ENCODE measurements around the gene ACKR2. TPM values are rescaled to one million over a fixed set of nuclear protein-coding genes. Genes with fewer than 3 reads are reported as not detected.

ACKR2 gene, protein sequence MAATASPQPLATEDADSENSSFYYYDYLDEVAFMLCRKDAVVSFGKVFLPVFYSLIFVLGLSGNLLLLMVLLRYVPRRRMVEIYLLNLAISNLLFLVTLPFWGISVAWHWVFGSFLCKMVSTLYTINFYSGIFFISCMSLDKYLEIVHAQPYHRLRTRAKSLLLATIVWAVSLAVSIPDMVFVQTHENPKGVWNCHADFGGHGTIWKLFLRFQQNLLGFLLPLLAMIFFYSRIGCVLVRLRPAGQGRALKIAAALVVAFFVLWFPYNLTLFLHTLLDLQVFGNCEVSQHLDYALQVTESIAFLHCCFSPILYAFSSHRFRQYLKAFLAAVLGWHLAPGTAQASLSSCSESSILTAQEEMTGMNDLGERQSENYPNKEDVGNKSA
- 2.6 TPM for polyA plus RNA-seq
- long read RNA-seq, donor 1: 0 reads
- long read RNA-seq, donor 2: 0 reads
- long read RNA-seq, donor 3: 0 reads
- long read RNA-seq, donor 4: 0 reads
- long read RNA-seq, donor 5: 0 reads
- long read RNA-seq, donor 6: 0 reads
- long read RNA-seq, donor 7: 0 reads
- long read RNA-seq, donor 8: 0 reads
- long read RNA-seq, donor 9: 0 reads
- long read RNA-seq, donor 10: 0 reads
- long read RNA-seq, donor 11: 0 reads

- H3K4me1 ChIP-seq (ENCODE audit: control insufficient read depth, insufficient read depth, low read length): peaks cover 11% of the 10 kb centered on the region
Observed at GRCh38 chr3:42809202-42809601, at the start of gene ACKR2. Gene ACKR2 (plus strand): TSS chr3:42809445. CDS start chr3:42864503, 55,058 bp downstream.

GRCh38 chr3:42762046-42762724, 47.1 kb upstream of the ACKR2 start:
- Histone ChIP-seq H3K9me3 (ENCODE audit: control insufficient read depth, low read depth, low read length) (peaks cover 3% of the 10 kb centered on the region), H3K27me3 (ENCODE audit: control insufficient read depth, insufficient read depth, low read length) (no peaks in the 10 kb centered on the region), H3K4me1 (ENCODE audit: control insufficient read depth, insufficient read depth, low read length) (peaks cover 2% of the 10 kb centered on the region), H3K36me3 (ENCODE audit: control insufficient read depth, insufficient read depth, low read length) (no peaks in the 10 kb centered on the region), H3K27ac (ENCODE audit: low read length) (no peak overlapping the region), H3K4me3 (ENCODE audit: low read length) (no peak overlapping the region)
- no peak for DNase-seq
- no CpG with 5 or more reads among the region's 6 CpGs for WGBS (ENCODE audit: insufficient coverage, low lambda C conversion rate)

More at GRCh38 chr3:42809202-42809601, at the start of gene ACKR2:
- 100% methylated on average over 1 of the region's 5 CpGs for WGBS (ENCODE audit: insufficient coverage, low lambda C conversion rate)
- Histone ChIP-seq H3K4me3 (ENCODE audit: low read length) (no peak within 1 kb of the TSS), H3K36me3 (ENCODE audit: control insufficient read depth, insufficient read depth, low read length) (no peaks in the 10 kb centered on the region), H3K9me3 (ENCODE audit: control insufficient read depth, low read depth, low read length) (no peaks in the 10 kb centered on the region), H3K27me3 (ENCODE audit: control insufficient read depth, insufficient read depth, low read length) (no peaks in the 10 kb centered on the region), H3K27ac (ENCODE audit: low read length) (no peak within 1 kb of the TSS)
- DNase-seq: no peak

DNA sequence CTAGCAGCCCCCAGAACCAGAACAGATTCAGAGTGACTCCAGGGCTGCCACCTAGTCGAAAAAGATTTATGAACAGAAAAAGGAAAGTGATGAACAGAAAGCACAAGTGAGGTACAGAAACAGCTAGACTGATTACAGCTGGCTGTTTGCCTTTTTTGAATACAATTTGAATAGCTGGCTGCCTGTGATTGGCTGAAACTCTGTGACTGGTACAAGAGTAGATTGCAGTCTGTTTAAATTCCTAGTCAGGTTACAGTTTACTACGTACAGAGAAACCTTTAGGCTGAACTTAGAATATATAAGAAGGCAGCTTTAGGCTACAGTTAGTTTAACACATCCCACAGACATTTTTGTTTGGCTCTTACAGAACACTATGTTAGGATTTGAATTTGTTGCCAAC, 46.2 kb upstream of the ACKR2 start:
- Histone ChIP-seq H3K27ac (ENCODE audit: low read length) (no peak overlapping the region), H3K36me3 (ENCODE audit: control insufficient read depth, insufficient read depth, low read length) (no peaks in the 10 kb centered on the region), H3K27me3 (ENCODE audit: control insufficient read depth, insufficient read depth, low read length) (no peaks in the 10 kb centered on the region), H3K4me3 (ENCODE audit: low read length) (no peak overlapping the region), H3K4me1 (ENCODE audit: control insufficient read depth, insufficient read depth, low read length) (no peaks in the 10 kb centered on the region), H3K9me3 (ENCODE audit: control insufficient read depth, low read depth, low read length) (peaks cover 3% of the 10 kb centered on the region)
- 50% methylated on average over 1 of the region's 2 CpGs for WGBS (ENCODE audit: insufficient coverage, low lambda C conversion rate)
- DNase-seq: no peak

- 80% methylated on average over 2 of the region's 3 CpGs for WGBS (ENCODE audit: insufficient coverage, low lambda C conversion rate)
- H3K27ac ChIP-seq (ENCODE audit: low read length): no peak overlapping the region
- DNase-seq: no peak
Observed at GRCh38 chr3:42764115-42764514, 45.1 kb upstream of the ACKR2 start.

GRCh38 chr3:42764561-42765295, 44.5 kb upstream of the ACKR2 start:
- no peak for DNase-seq
- 76% methylated on average over 3 of the region's 3 CpGs for WGBS (ENCODE audit: insufficient coverage, low lambda C conversion rate)
- Histone ChIP-seq H3K27me3 (ENCODE audit: control insufficient read depth, insufficient read depth, low read length) (no peaks in the 10 kb centered on the region), H3K27ac (ENCODE audit: low read length) (no peak overlapping the region), H3K9me3 (ENCODE audit: control insufficient read depth, low read depth, low read length) (peaks cover 7% of the 10 kb centered on the region), H3K4me3 (ENCODE audit: low read length) (no peak overlapping the region), H3K36me3 (ENCODE audit: control insufficient read depth, insufficient read depth, low read length) (no peaks in the 10 kb centered on the region), H3K4me1 (ENCODE audit: control insufficient read depth, insufficient read depth, low read length) (no peaks in the 10 kb centered on the region)

More at GRCh38 chr3:42764115-42764514, 45.1 kb upstream of the ACKR2 start:
- Histone ChIP-seq H3K27me3 (ENCODE audit: control insufficient read depth, insufficient read depth, low read length) (no peaks in the 10 kb centered on the region), H3K4me3 (ENCODE audit: low read length) (no peak overlapping the region), H3K9me3 (ENCODE audit: control insufficient read depth, low read depth, low read length) (peaks cover 3% of the 10 kb centered on the region), H3K36me3 (ENCODE audit: control insufficient read depth, insufficient read depth, low read length) (no peaks in the 10 kb centered on the region), H3K4me1 (ENCODE audit: control insufficient read depth, insufficient read depth, low read length) (no peaks in the 10 kb centered on the region)

DNA sequence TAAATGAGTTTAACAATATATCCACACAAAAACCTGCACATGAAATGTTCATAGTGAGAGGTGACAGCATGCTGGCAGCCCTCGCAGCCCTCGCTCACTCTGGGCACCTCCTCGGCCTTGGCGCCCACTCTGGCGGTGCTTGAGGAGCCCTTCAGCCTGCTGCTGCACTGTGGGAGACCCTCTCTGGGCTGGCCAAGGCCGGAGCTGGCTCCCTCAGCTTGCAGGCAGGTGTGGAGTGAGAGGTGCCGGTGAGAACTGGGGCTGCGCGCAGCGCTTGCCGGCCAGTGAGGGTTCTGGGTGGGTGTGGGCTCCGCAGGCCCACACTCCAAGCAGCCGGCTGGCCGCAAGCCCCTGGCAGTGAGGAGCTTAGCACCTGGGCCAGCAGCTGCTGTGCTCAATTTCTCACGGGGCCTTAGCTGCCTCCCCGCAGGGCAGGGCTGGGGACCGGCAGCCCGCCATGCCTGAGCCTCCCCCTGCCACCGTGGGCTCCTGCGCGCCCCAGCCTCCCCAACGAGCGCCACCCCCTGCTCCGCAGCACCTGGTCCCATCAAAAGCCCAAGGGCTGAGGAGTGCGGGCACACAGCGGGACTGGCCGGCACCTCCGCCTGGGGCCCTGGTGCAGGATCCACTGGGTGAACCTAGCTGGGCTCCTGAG, 39.6 kb upstream of the ACKR2 start:
- WGBS (ENCODE audit: insufficient coverage, low lambda C conversion rate): no CpG with 5 or more reads among the region's 28 CpGs
- H3K36me3 ChIP-seq (ENCODE audit: control insufficient read depth, insufficient read depth, low read length): no peaks in the 10 kb centered on the region
- DNase-seq: no peak

GRCh38 chr3:42771271-42771670, 38.0 kb upstream of the ACKR2 start:
- DNase-seq: no peak
- peaks cover 4% of the 10 kb centered on the region for H3K27me3 ChIP-seq (ENCODE audit: control insufficient read depth, insufficient read depth, low read length)
- no CpG with 5 or more reads among the region's 1 CpG for WGBS (ENCODE audit: insufficient coverage, low lambda C conversion rate)

More for the DNA sequence above, 39.6 kb upstream of the ACKR2 start:
- H3K4me1 ChIP-seq (ENCODE audit: control insufficient read depth, insufficient read depth, low read length): no peaks in the 10 kb centered on the region
- no peak overlapping the region for H3K4me3 ChIP-seq (ENCODE audit: low read length)
- H3K9me3 ChIP-seq (ENCODE audit: control insufficient read depth, low read depth, low read length): peaks cover 6% of the 10 kb centered on the region
- H3K27ac ChIP-seq (ENCODE audit: low read length): no peak overlapping the region
- H3K27me3 ChIP-seq (ENCODE audit: control insufficient read depth, insufficient read depth, low read length): peaks cover 4% of the 10 kb centered on the region

GRCh38 chr3:42772670-42773408, 36.4 kb upstream of the ACKR2 start, which contains the start of gene CCDC13:
Gene CCDC13 (minus strand): TSS chr3:42773253. CDS start chr3:42758345, 14,908 bp downstream.
- peaks cover 4% of the 10 kb centered on the region for H3K27me3 ChIP-seq (ENCODE audit: control insufficient read depth, insufficient read depth, low read length)
- H3K4me1 ChIP-seq (ENCODE audit: control insufficient read depth, insufficient read depth, low read length): no peaks in the 10 kb centered on the region
- peak; percentile 88 for DNase-seq
- no CpG with 5 or more reads among the region's 63 CpGs for WGBS (ENCODE audit: insufficient coverage, low lambda C conversion rate)
- no peak within 1 kb of the TSS for H3K27ac ChIP-seq (ENCODE audit: low read length)
- H3K9me3 ChIP-seq (ENCODE audit: control insufficient read depth, low read depth, low read length): peaks cover 6% of the 10 kb centered on the region
- H3K36me3 ChIP-seq (ENCODE audit: control insufficient read depth, insufficient read depth, low read length): no peaks in the 10 kb centered on the region
- H3K4me3 ChIP-seq (ENCODE audit: low read length): peak within 1 kb of the TSS; percentile 44

More at GRCh38 chr3:42771271-42771670, 38.0 kb upstream of the ACKR2 start:
- Histone ChIP-seq H3K36me3 (ENCODE audit: control insufficient read depth, insufficient read depth, low read length) (no peaks in the 10 kb centered on the region), H3K27ac (ENCODE audit: low read length) (no peak overlapping the region), H3K4me3 (ENCODE audit: low read length) (no peak overlapping the region), H3K9me3 (ENCODE audit: control insufficient read depth, low read depth, low read length) (peaks cover 6% of the 10 kb centered on the region), H3K4me1 (ENCODE audit: control insufficient read depth, insufficient read depth, low read length) (no peaks in the 10 kb centered on the region)

GRCh38 chr3:42773409-42773751, 35.9 kb upstream of the ACKR2 start:
- peaks cover 4% of the 10 kb centered on the region for H3K27me3 ChIP-seq (ENCODE audit: control insufficient read depth, insufficient read depth, low read length)
- no peak for DNase-seq
- peaks cover 6% of the 10 kb centered on the region for H3K9me3 ChIP-seq (ENCODE audit: control insufficient read depth, low read depth, low read length)
- H3K4me3 ChIP-seq (ENCODE audit: low read length): peak overlapping the region; percentile 44
- H3K27ac ChIP-seq (ENCODE audit: low read length): no peak overlapping the region
- WGBS (ENCODE audit: insufficient coverage, low lambda C conversion rate): 45% methylated on average over 2 of the region's 6 CpGs
- H3K4me1 ChIP-seq (ENCODE audit: control insufficient read depth, insufficient read depth, low read length): no peaks in the 10 kb centered on the region
- H3K36me3 ChIP-seq (ENCODE audit: control insufficient read depth, insufficient read depth, low read length): no peaks in the 10 kb centered on the region
